ENCODE data around the gene FOXB2. TPM values are rescaled to one million over a fixed set of nuclear protein-coding genes. Genes with fewer than 3 reads are reported as not detected.

Gene FOXB2
- polyA plus RNA-seq, 1 of the 3 experiments (the other 2 are of a cell fraction) = not detected

GRCh38 chr9:77018058-77018968 is 1.1 kb upstream of the FOXB2 start:
- Histone ChIP-seq H3K27me3 (ENCODE audit: insufficient read depth) (peaks cover 96% of the 10 kb centered on the region), H3F3A (replicated peaks; ENCODE audit: insufficient read depth) (no peaks in the 10 kb centered on the region), H3K4me2 (peak overlapping the region; percentile 28; the same call in 1 of the 2 replicates), H3K9me3 (no peaks in the 10 kb centered on the region), H4K20me1 (ENCODE audit: insufficient read depth) (no peaks in the 10 kb centered on the region), H3K9ac (no peak overlapping the region), H2AFZ (ENCODE audit: low read depth) (no peak overlapping the region), H3K36me3 (replicated peaks in 1 of 2; ENCODE audit: control insufficient read depth in 1 of 2, insufficient read depth in 2 of 2, low read length in 1 of 2) (no peaks in the 10 kb centered on the region), H3K27ac (ENCODE audit: low read depth in 2 of 2, low read length in 1 of 2) (no peak overlapping the region), H3K9me2 (no peaks in the 10 kb centered on the region), H3K4me3 (ENCODE audit: low read depth in 2 of 2, low read length in 1 of 2) (no peak overlapping the region; a peak in 1 of 4 replicates), H3K4me1 (ENCODE audit: control insufficient read depth in 1 of 2, insufficient read depth in 2 of 2, low read depth in 1 of 2, low read length in 1 of 2) (no peaks in the 10 kb centered on the region; a peak in 1 of 4 replicates), H3K79me2 (ENCODE audit: insufficient read depth) (no peaks in the 10 kb centered on the region)
- ChIA-PET CTCF (interaction anchor here (1.1 kb wide), 1 partner anchor 208 kb away, joined by 3 read pairs; no protein-coding TSS in a partner anchor), POLR2A (no interaction called here)
- WGBS (ENCODE audit: low lambda C conversion rate) = 7% methylated on average over 23 of the region's 64 CpGs
- DNase-seq = peak; percentile 37
- TF ChIP-seq YY1 (IDR thresholded peaks at IDR 0.05; ENCODE audit: low read depth) = no peak
- TF ChIP-seq USF2 (IDR thresholded peaks at IDR 0.05; ENCODE audit: borderline replicate concordance, low read depth, low read length) = no peak
- TF ChIP-seq MAX (IDR thresholded peaks at IDR 0.05; ENCODE audit: low read depth) = no peak
- no peak for TF ChIP-seq TAF1 (IDR thresholded peaks at IDR 0.05; ENCODE audit: borderline replicate concordance, low read depth, low read length)

- H3K9ac ChIP-seq = no peak overlapping the region
- DNase-seq = peak; percentile 23
- peak overlapping the region; percentile 28; the same call in 1 of the 2 replicates for H3K4me2 ChIP-seq
- H3K27ac ChIP-seq (ENCODE audit: low read depth in 2 of 2, low read length in 1 of 2) = no peak overlapping the region
- no peaks in the 10 kb centered on the region for H3K9me2 ChIP-seq
- no peak overlapping the region for H2AFZ ChIP-seq (ENCODE audit: low read depth)
- TF ChIP-seq YY1 (IDR thresholded peaks at IDR 0.05; ENCODE audit: low read depth) (no peak), ELF1 (IDR thresholded peaks at IDR 0.05) (no peak), NFIC (IDR thresholded peaks at IDR 0.05; ENCODE audit: borderline replicate concordance) (no peak), TCF12 (IDR thresholded peaks at IDR 0.05) (no peak), TAF1 (IDR thresholded peaks at IDR 0.05; ENCODE audit: borderline replicate concordance, low read depth, low read length) (no peak), RFX5 (IDR thresholded peaks at IDR 0.05; ENCODE audit: low read length) (no peak), FOXJ3 (CRISPR knock-in tag; IDR thresholded peaks at IDR 0.05) (no peak), FOSL2 (IDR thresholded peaks at IDR 0.05; ENCODE audit: borderline replicate concordance, low read depth) (no peak), JUND (IDR thresholded peaks at IDR 0.05) (no peak), CTCF (IDR thresholded peaks at IDR 0.05) (no peak), RXRA (IDR thresholded peaks at IDR 0.05; ENCODE audit: borderline replicate concordance, low read depth) (no peak), IRF3 (IDR thresholded peaks at IDR 0.05; ENCODE audit: low read depth, low read length) (no peak), RAD21 (IDR thresholded peaks at IDR 0.05; ENCODE audit: low read length) (no peak), EP300 (IDR thresholded peaks at IDR 0.05; ENCODE audit: borderline replicate concordance in 1 of 2, low read depth in 1 of 2, low read length in 1 of 2) (no peak), USF2 (IDR thresholded peaks at IDR 0.05; ENCODE audit: borderline replicate concordance, low read depth, low read length) (no peak), CHD2 (IDR thresholded peaks at IDR 0.05; ENCODE audit: low read length, partially characterized antibody) (no peak), GATA2 (CRISPR knock-in tag; IDR thresholded peaks at IDR 0.05) (no peak), MEF2A (IDR thresholded peaks at IDR 0.05; ENCODE audit: borderline replicate concordance, low read depth) (no peak), SIN3A (IDR thresholded peaks at IDR 0.05; ENCODE audit: borderline replicate concordance, low read depth, low read length) (no peak), NRF1 (IDR thresholded peaks at IDR 0.05; ENCODE audit: low read depth, low read length) (no peak)
- no peaks in the 10 kb centered on the region for H4K20me1 ChIP-seq (ENCODE audit: insufficient read depth)
- no peaks in the 10 kb centered on the region for H3K36me3 ChIP-seq (replicated peaks in 1 of 2; ENCODE audit: control insufficient read depth in 1 of 2, insufficient read depth in 2 of 2, low read length in 1 of 2)
- CTCF ChIA-PET = no interaction called here
- H3K9me3 ChIP-seq = no peaks in the 10 kb centered on the region
- H3F3A ChIP-seq (replicated peaks; ENCODE audit: insufficient read depth) = no peaks in the 10 kb centered on the region
- H3K4me1 ChIP-seq (ENCODE audit: control insufficient read depth in 1 of 2, insufficient read depth in 2 of 2, low read depth in 1 of 2, low read length in 1 of 2) = no peaks in the 10 kb centered on the region; a peak in 1 of 4 replicates
- POLR2A ChIA-PET = no interaction called here
- no peaks in the 10 kb centered on the region for H3K79me2 ChIP-seq (ENCODE audit: insufficient read depth)
- no peak overlapping the region; a peak in 1 of 4 replicates for H3K4me3 ChIP-seq (ENCODE audit: low read depth in 2 of 2, low read length in 1 of 2)
- H3K27me3 ChIP-seq (ENCODE audit: insufficient read depth) = peaks cover 96% of the 10 kb centered on the region
- WGBS (ENCODE audit: low lambda C conversion rate) = 9% methylated on average over 8 of the region's 12 CpGs
These were observed 553 bp upstream of the FOXB2 start for GRCh38 chr9:77018969-77019235.
